Stimulated activated naive CD8-positive, alpha-beta T cell treated with anti-CD3 and anti-CD28 coated beads, Interleukin-15, Interleukin-2, amounts not matched to agents 100 ng/mL and 50 ng/mL, for 24 hours (primary cell): ENCODE results near the gene ZNF462.
A peak's percentile ranks its signal among the peaks of the same experiment; 100 is the strongest.

Source experiments
- H3K27ac Mint-ChIP-seq: one replicate; pipeline ENCODE4 v1.8.0; 2021; ENCODE audit warnings: mild to moderate bottlenecking, mixed read lengths
- H3K27me3 Mint-ChIP-seq: one replicate; pipeline ENCODE4 v1.8.0; 2021; ENCODE audit warnings: mixed read lengths
- H3K36me3 Mint-ChIP-seq: one replicate; pipeline ENCODE4 v1.8.0; 2021; ENCODE audit warnings: low read depth, mixed read lengths
- H3K4me1 Mint-ChIP-seq: one replicate; pipeline ENCODE4 v1.8.0; 2021; ENCODE audit warnings: low read depth, mixed read lengths
- H3K4me3 Mint-ChIP-seq: one replicate; pipeline ENCODE4 v1.8.0; 2021; ENCODE audit warnings: mild to moderate bottlenecking, mixed read lengths
- H3K9me3 Mint-ChIP-seq: one replicate; pipeline ENCODE4 v1.8.0; 2021; ENCODE audit warnings: mixed read lengths

Gene ZNF462

GRCh38 chr9:106994463-106994862, 131.5 kb downstream of the ZNF462 start:
- H3K27ac Mint-ChIP-seq: no peak overlapping the region
- no peak overlapping the region for H3K4me3 Mint-ChIP-seq
- peaks cover 4% of the 10 kb centered on the region for H3K27me3 Mint-ChIP-seq
- H3K9me3 Mint-ChIP-seq: no peaks in the 10 kb centered on the region
- no peaks in the 10 kb centered on the region for H3K36me3 Mint-ChIP-seq
- H3K4me1 Mint-ChIP-seq: no peaks in the 10 kb centered on the region

GRCh38 chr9:107000218-107000617, 137.3 kb downstream of the ZNF462 start:
- Mint-ChIP-seq H3K27ac (no peak overlapping the region), H3K4me1 (no peaks in the 10 kb centered on the region), H3K36me3 (no peaks in the 10 kb centered on the region), H3K4me3 (no peak overlapping the region), H3K27me3 (no peaks in the 10 kb centered on the region), H3K9me3 (no peaks in the 10 kb centered on the region)

- H3K4me3 Mint-ChIP-seq: no peak overlapping the region
- H3K27me3 Mint-ChIP-seq: peaks cover 7% of the 10 kb centered on the region
- no peaks in the 10 kb centered on the region for H3K9me3 Mint-ChIP-seq
- no peak overlapping the region for H3K27ac Mint-ChIP-seq
- no peaks in the 10 kb centered on the region for H3K4me1 Mint-ChIP-seq
- no peaks in the 10 kb centered on the region for H3K36me3 Mint-ChIP-seq
Observed at GRCh38 chr9:107005201-107005600, 142.2 kb downstream of the ZNF462 start.

- H3K27ac Mint-ChIP-seq: no peak overlapping the region
- H3K4me3 Mint-ChIP-seq: no peak overlapping the region
- peaks cover 7% of the 10 kb centered on the region for H3K27me3 Mint-ChIP-seq
- H3K4me1 Mint-ChIP-seq: no peaks in the 10 kb centered on the region
- H3K9me3 Mint-ChIP-seq: no peaks in the 10 kb centered on the region
- no peaks in the 10 kb centered on the region for H3K36me3 Mint-ChIP-seq
Observed at GRCh38 chr9:107007402-107007801, 144.4 kb downstream of the ZNF462 start.

GRCh38 chr9:107008011-107008410, 145.0 kb downstream of the ZNF462 start:
- Mint-ChIP-seq H3K36me3 (no peaks in the 10 kb centered on the region), H3K4me3 (no peak overlapping the region), H3K4me1 (no peaks in the 10 kb centered on the region), H3K9me3 (no peaks in the 10 kb centered on the region), H3K27me3 (peaks cover 7% of the 10 kb centered on the region), H3K27ac (no peak overlapping the region)

GRCh38 chr9:107008447-107008846, 145.5 kb downstream of the ZNF462 start:
- Mint-ChIP-seq H3K36me3 (no peaks in the 10 kb centered on the region), H3K4me3 (no peak overlapping the region)

GRCh38 chr9:107016383-107016782, 153.4 kb downstream of the ZNF462 start:
- Mint-ChIP-seq H3K36me3 (no peaks in the 10 kb centered on the region), H3K4me1 (peaks cover 4% of the 10 kb centered on the region), H3K27ac (no peak overlapping the region), H3K9me3 (peaks cover 9% of the 10 kb centered on the region), H3K4me3 (no peak overlapping the region), H3K27me3 (no peaks in the 10 kb centered on the region)

More at GRCh38 chr9:107008447-107008846, 145.5 kb downstream of the ZNF462 start:
- no peaks in the 10 kb centered on the region for H3K9me3 Mint-ChIP-seq
- H3K27ac Mint-ChIP-seq: no peak overlapping the region
- no peaks in the 10 kb centered on the region for H3K4me1 Mint-ChIP-seq
- H3K27me3 Mint-ChIP-seq: peaks cover 7% of the 10 kb centered on the region

GRCh38 chr9:107018861-107019545, 156.0 kb downstream of the ZNF462 start:
- no peak overlapping the region for H3K4me3 Mint-ChIP-seq
- no peak overlapping the region for H3K27ac Mint-ChIP-seq
- H3K27me3 Mint-ChIP-seq: no peaks in the 10 kb centered on the region
- H3K36me3 Mint-ChIP-seq: no peaks in the 10 kb centered on the region
- H3K4me1 Mint-ChIP-seq: peaks cover 8% of the 10 kb centered on the region
- H3K9me3 Mint-ChIP-seq: peaks cover 9% of the 10 kb centered on the region

GRCh38 chr9:107020040-107020530, 157.1 kb downstream of the ZNF462 start:
- Mint-ChIP-seq H3K4me3 (no peak overlapping the region), H3K27ac (no peak overlapping the region), H3K27me3 (peaks cover under 1% of the 10 kb centered on the region), H3K36me3 (no peaks in the 10 kb centered on the region), H3K9me3 (peaks cover 9% of the 10 kb centered on the region), H3K4me1 (peaks cover 18% of the 10 kb centered on the region)

- Mint-ChIP-seq H3K36me3 (no peaks in the 10 kb centered on the region), H3K4me1 (peaks cover 20% of the 10 kb centered on the region), H3K27me3 (peaks cover 3% of the 10 kb centered on the region), H3K9me3 (no peaks in the 10 kb centered on the region), H3K4me3 (no peak overlapping the region), H3K27ac (no peak overlapping the region)
Observed at GRCh38 chr9:107024193-107024592, 161.2 kb downstream of the ZNF462 start.

GRCh38 chr9:107025260-107026035, 162.5 kb downstream of the ZNF462 start:
- H3K4me3 Mint-ChIP-seq: no peak overlapping the region
- H3K9me3 Mint-ChIP-seq: no peaks in the 10 kb centered on the region
- H3K36me3 Mint-ChIP-seq: no peaks in the 10 kb centered on the region
- peaks cover 3% of the 10 kb centered on the region for H3K27me3 Mint-ChIP-seq
- H3K4me1 Mint-ChIP-seq: peaks cover 16% of the 10 kb centered on the region
- peak overlapping the region; percentile 50 for H3K27ac Mint-ChIP-seq

- Mint-ChIP-seq H3K9me3 (no peaks in the 10 kb centered on the region), H3K4me1 (peaks cover 10% of the 10 kb centered on the region), H3K27me3 (peaks cover 10% of the 10 kb centered on the region), H3K27ac (no peak overlapping the region), H3K36me3 (no peaks in the 10 kb centered on the region), H3K4me3 (no peak overlapping the region)
Observed at GRCh38 chr9:107029146-107029545, 166.2 kb downstream of the ZNF462 start.

- H3K27me3 Mint-ChIP-seq: peaks cover 7% of the 10 kb centered on the region
- no peaks in the 10 kb centered on the region for H3K9me3 Mint-ChIP-seq
- H3K4me1 Mint-ChIP-seq: no peaks in the 10 kb centered on the region
- no peak overlapping the region for H3K27ac Mint-ChIP-seq
- no peak overlapping the region for H3K4me3 Mint-ChIP-seq
- no peaks in the 10 kb centered on the region for H3K36me3 Mint-ChIP-seq
Observed at GRCh38 chr9:107033966-107034365, 171.0 kb downstream of the ZNF462 start.

GRCh38 chr9:107034831-107035230, 171.9 kb downstream of the ZNF462 start:
- Mint-ChIP-seq H3K36me3 (no peaks in the 10 kb centered on the region), H3K9me3 (no peaks in the 10 kb centered on the region), H3K27ac (no peak overlapping the region), H3K4me3 (no peak overlapping the region), H3K27me3 (peaks cover 7% of the 10 kb centered on the region), H3K4me1 (no peaks in the 10 kb centered on the region)

- Mint-ChIP-seq H3K36me3 (no peaks in the 10 kb centered on the region), H3K27me3 (peaks cover 7% of the 10 kb centered on the region), H3K4me3 (no peak overlapping the region), H3K9me3 (no peaks in the 10 kb centered on the region), H3K4me1 (no peaks in the 10 kb centered on the region), H3K27ac (no peak overlapping the region)
Observed at GRCh38 chr9:107036367-107036766, 173.4 kb downstream of the ZNF462 start.
